Lower lobe of right lung (tissue), 2 donors: ENCODE results near the gene CD300E. TPM values are rescaled to one million over a fixed set of nuclear protein-coding genes. Genes with fewer than 3 reads are reported as not detected.

Experiments
- ATAC-seq, 2 donors: fragments of 200-7000 bp; cut with Tn5 transposase; one replicate each; pipeline ENCODE4 v1.9.1; 2020 to 2022; ENCODE audit warnings: mild to moderate bottlenecking in 2 of 2, moderate library complexity in 2 of 2
- DNase-seq: peaks from one replicate; pipeline ENCODE4 v3.0.0-alpha.2; 2020
- H3K27ac ChIP-seq: fragments of 200-600 bp; one replicate; pipeline ENCODE4 v1.8.0; 2022
- H3K27me3 ChIP-seq: fragments of 200-600 bp; one replicate; pipeline ENCODE4 v1.8.0; 2022; ENCODE audit warnings: low read depth
- H3K36me3 ChIP-seq: fragments of 200-600 bp; one replicate; pipeline ENCODE4 v1.8.0; 2022; ENCODE audit warnings: mild to moderate bottlenecking
- H3K4me1 ChIP-seq: fragments of 200-600 bp; one replicate; pipeline ENCODE4 v1.8.0; 2022
- H3K4me3 ChIP-seq: fragments of 200-600 bp; one replicate; pipeline ENCODE4 v1.8.0; 2022; ENCODE audit warnings: mild to moderate bottlenecking
- H3K9me3 ChIP-seq: fragments of 200-600 bp; one replicate; pipeline ENCODE4 v1.8.0; 2022
- CTCF ChIP-seq: fragments of 200-600 bp; IDR thresholded peaks from one replicate; pipeline ENCODE4 v1.8.0; 2022; ENCODE audit warnings: antibody characterized with exemption, mild to moderate bottlenecking
- intact Hi-C: fragments of 100-400 bp; cut with DNase I; formaldehyde crosslinking; loops from one replicate; pipeline ENCODE4 v1.11.0; 2022
- total RNA-seq: library from RNA; stranded (reverse); fragmentation: NEBNext Ultra II Directional; extraction: Animal tissue kit (Norgen Biotek cat#: 25700); gene quantifications from one replicate; pipeline ENCODE4 v1.2.1, GENCODE V29; 2021
- donor health status: DM: no; HTN: yes; CAD: no; lungs with severe emphysema.

Gene CD300E
- total RNA-seq, 1 donor from 2014 or later: 7.3 TPM

- ATAC-seq (peak in 1 of 2 donors; percentile 42), DNase-seq (no peak)
- Histone ChIP-seq H3K4me3 (no peak overlapping the region), H3K27ac (no peak overlapping the region), H3K4me1 (peaks cover 2% of the 10 kb centered on the region), H3K36me3 (no peaks in the 10 kb centered on the region), H3K9me3 (no peaks in the 10 kb centered on the region), H3K27me3 (peaks cover 38% of the 10 kb centered on the region)
- intact Hi-C loops: no loop called here
- peak; percentile 27 for TF ChIP-seq CTCF
Observed at GRCh38 chr17:74646231-74646630, 22.7 kb upstream of the CD300E start.

- Histone ChIP-seq H3K36me3 (no peaks in the 10 kb centered on the region), H3K4me3 (no peak overlapping the region), H3K9me3 (no peaks in the 10 kb centered on the region), H3K27me3 (peaks cover 31% of the 10 kb centered on the region), H3K4me1 (peaks cover 10% of the 10 kb centered on the region), H3K27ac (no peak overlapping the region)
- intact Hi-C loops: no loop called here
- DNase-seq (no peak), ATAC-seq (no peak)
- no peak for TF ChIP-seq CTCF
Observed at GRCh38 chr17:74645010-74645409, 21.5 kb upstream of the CD300E start.

GRCh38 chr17:74644419-74644818 lies 20.9 kb upstream of the CD300E start:
- intact Hi-C loops: no loop called here
- Histone ChIP-seq H3K27ac (no peak overlapping the region), H3K4me1 (peaks cover 10% of the 10 kb centered on the region), H3K4me3 (no peak overlapping the region), H3K9me3 (no peaks in the 10 kb centered on the region), H3K36me3 (no peaks in the 10 kb centered on the region), H3K27me3 (peaks cover 27% of the 10 kb centered on the region)
- DNase-seq (no peak), ATAC-seq (no peak)
- TF ChIP-seq CTCF: no peak

GRCh38 chr17:74643826-74644225 lies 20.3 kb upstream of the CD300E start:
- no peak for TF ChIP-seq CTCF

GRCh38 chr17:74642995-74643394 lies 19.5 kb upstream of the CD300E start:
- no peak for DNase-seq
- intact Hi-C loops: no loop called here
- Histone ChIP-seq H3K4me3 (no peak overlapping the region), H3K36me3 (no peaks in the 10 kb centered on the region), H3K27me3 (peaks cover 19% of the 10 kb centered on the region), H3K9me3 (no peaks in the 10 kb centered on the region), H3K4me1 (peaks cover 10% of the 10 kb centered on the region), H3K27ac (no peak overlapping the region)
- TF ChIP-seq CTCF: no peak
- no peak for ATAC-seq

More at GRCh38 chr17:74643826-74644225, 20.3 kb upstream of the CD300E start:
- Histone ChIP-seq H3K4me3 (no peak overlapping the region), H3K9me3 (no peaks in the 10 kb centered on the region), H3K4me1 (peaks cover 10% of the 10 kb centered on the region), H3K27ac (no peak overlapping the region), H3K27me3 (peaks cover 27% of the 10 kb centered on the region), H3K36me3 (no peaks in the 10 kb centered on the region)
- ATAC-seq: no peak
- intact Hi-C loops: no loop called here
- DNase-seq: no peak

GRCh38 chr17:74642556-74642955 lies 19.0 kb upstream of the CD300E start:
- ATAC-seq (no peak), DNase-seq (no peak)
- no peaks in the 10 kb centered on the region for H3K36me3 ChIP-seq
- H3K4me1 ChIP-seq: peaks cover 10% of the 10 kb centered on the region
- H3K27me3 ChIP-seq: peaks cover 17% of the 10 kb centered on the region
- H3K27ac ChIP-seq: no peak overlapping the region
- TF ChIP-seq CTCF: no peak
- intact Hi-C loops: no loop called here
- H3K4me3 ChIP-seq: no peak overlapping the region
- H3K9me3 ChIP-seq: no peaks in the 10 kb centered on the region
